PFSK-1 (cell line): ENCODE results near the gene IRF7.

ENCODE experiments used
- FOXP2 ChIP-seq: optimal IDR thresholded peaks from 2 replicates; pipeline ENCODE3; 2011; ENCODE audit warnings: borderline replicate concordance, control low read depth, inconsistent platforms; ENCODE audit not compliant: insufficient read depth; ENCODE audit errors: extremely low read length, extremely low read depth
- POLR2AphosphoS5 ChIP-seq: IDR thresholded peaks from 2 replicates; pipeline ENCODE4 v1.6.1; 2012; ENCODE audit warnings: low read depth, mild to moderate bottlenecking, control low read depth, low read length, moderate library complexity
- TAF1 ChIP-seq: IDR thresholded peaks from 2 replicates; pipeline ENCODE4 v1.6.1; 2012; ENCODE audit warnings: low read length, control low read depth, borderline replicate concordance; ENCODE audit not compliant: insufficient read depth

DNA sequence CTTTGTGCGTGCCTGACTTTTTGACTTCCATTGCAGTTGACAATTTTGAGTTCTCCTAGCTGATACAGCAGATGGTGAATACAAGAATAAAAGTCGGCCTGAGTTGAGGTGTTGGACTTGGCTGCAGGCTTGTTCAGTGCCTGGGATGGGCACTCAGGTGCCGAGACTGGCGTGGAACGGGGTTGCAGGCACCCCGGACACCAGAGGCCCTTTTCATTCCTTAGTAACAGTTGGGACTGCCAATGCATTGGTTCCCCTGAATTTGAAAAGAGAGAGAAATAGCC is 38.2 kb downstream of the IRF7 start:
- TF ChIP-seq POLR2AphosphoS5 (no peak), TAF1 (no peak), FOXP2 (no peak)
